HG02885 (cell line): ENCODE results near the gene ARF3.
A peak's percentile ranks its signal among the peaks of the same experiment; 100 is the strongest.

Experiments used
- ATAC-seq: cut with Tn5 transposase; IDR thresholded peaks from one replicate; pipeline ENCODE4 v1.9.1; 2021; ENCODE audit warnings: mild to moderate bottlenecking; ENCODE audit not compliant: unreplicated experiment, poor library complexity

ARF3 gene

GRCh38 chr12:48982397-48983080 is 25.3 kb upstream of the ARF3 start:
- ATAC-seq = no peak

- ATAC-seq = no peak
Measured at GRCh38 chr12:48981757-48982157, 24.5 kb upstream of the ARF3 start.

GRCh38 chr12:48980953-48981756 is 23.9 kb upstream of the ARF3 start:
- no peak for ATAC-seq

GRCh38 chr12:48980389-48980952 is 23.2 kb upstream of the ARF3 start:
- no peak for ATAC-seq

- no peak for ATAC-seq
Measured at GRCh38 chr12:48979602-48980388, 22.5 kb upstream of the ARF3 start.

GRCh38 chr12:48978741-48979601 is 21.7 kb upstream of the ARF3 start:
- ATAC-seq = no peak

GRCh38 chr12:48978291-48978740 is 21.0 kb upstream of the ARF3 start, which contains the start of gene WNT1:
TSS of gene WNT1 (plus strand) at chr12:48978322. CDS start at chr12:48978651, 329 bp downstream.
- ATAC-seq = peak; percentile 22

- ATAC-seq = peak; percentile 61
Measured at GRCh38 chr12:48977290-48978281, 20.3 kb upstream of the ARF3 start.

- no peak for ATAC-seq
Measured at GRCh38 chr12:48973941-48974673, 16.8 kb upstream of the ARF3 start.

GRCh38 chr12:48973531-48973930 is 16.2 kb upstream of the ARF3 start:
- ATAC-seq = no peak

- no peak for ATAC-seq
Measured at GRCh38 chr12:48972952-48973483, 15.7 kb upstream of the ARF3 start.

- ATAC-seq = no peak
Measured at GRCh38 chr12:48972213-48972951, 15.1 kb upstream of the ARF3 start.

GRCh38 chr12:48970702-48971334 is 13.5 kb upstream of the ARF3 start:
- no peak for ATAC-seq

- no peak for ATAC-seq
Measured at GRCh38 chr12:48969833-48970701, 12.8 kb upstream of the ARF3 start.

- ATAC-seq = no peak
Measured at GRCh38 chr12:48969160-48969771, 12.0 kb upstream of the ARF3 start.
